GM12878 (cell line): ENCODE data around the gene RGS6.

Source experiments
- CBFB ChIP-seq: IDR thresholded peaks from 2 replicates; pipeline ENCODE4 v1.6.1; 2016; ENCODE audit warnings: antibody characterized with exemption, low read depth
- CEBPB ChIP-seq, 2 experiments: fragments of 150-350 bp in 1 of 2; IDR thresholded peaks; 2 replicates each; pipeline ENCODE4 v1.6.1; 2012 to 2014; ENCODE audit warnings: low read depth in 2 of 2, low read length in 2 of 2, borderline replicate concordance in 1 of 2, inconsistent platforms in 1 of 2
- CHD1 ChIP-seq: IDR thresholded peaks from 2 replicates; pipeline ENCODE4 v1.6.1; 2012; ENCODE audit warnings: low read depth, low read length, improper control_type of control experiment
- JUNB ChIP-seq: IDR thresholded peaks from 2 replicates; pipeline ENCODE4 v1.6.1; 2016; ENCODE audit warnings: antibody characterized with exemption, mild to moderate bottlenecking
- POLR2A ChIP-seq: IDR thresholded peaks from 2 replicates; pipeline ENCODE4 v1.6.1; 2011; ENCODE audit warnings: low read depth, mild to moderate bottlenecking, low read length
- POLR2AphosphoS5 ChIP-seq: IDR thresholded peaks from 2 replicates; pipeline ENCODE4 v1.6.1; 2011; ENCODE audit warnings: mild to moderate bottlenecking, low read length, inconsistent platforms
- TF ChIP-seq, protein P1 (sequence below), 3 experiments: IDR thresholded peaks in 2 of 3; conservative IDR thresholded peaks in 1 of 3; 2 replicates each; pipeline ENCODE4 v1.5.1; 2011; ENCODE audit warnings: low read depth in 3 of 3, low read length in 3 of 3, mild to moderate bottlenecking in 3 of 3, control low read depth in 2 of 3, moderate library complexity in 2 of 3, inconsistent platforms in 1 of 3, mixed read lengths in 1 of 3; ENCODE audit not compliant: control insufficient read depth in 2 of 3, insufficient read depth in 1 of 3; ENCODE audit errors: extremely low read depth in 1 of 3

DNA sequence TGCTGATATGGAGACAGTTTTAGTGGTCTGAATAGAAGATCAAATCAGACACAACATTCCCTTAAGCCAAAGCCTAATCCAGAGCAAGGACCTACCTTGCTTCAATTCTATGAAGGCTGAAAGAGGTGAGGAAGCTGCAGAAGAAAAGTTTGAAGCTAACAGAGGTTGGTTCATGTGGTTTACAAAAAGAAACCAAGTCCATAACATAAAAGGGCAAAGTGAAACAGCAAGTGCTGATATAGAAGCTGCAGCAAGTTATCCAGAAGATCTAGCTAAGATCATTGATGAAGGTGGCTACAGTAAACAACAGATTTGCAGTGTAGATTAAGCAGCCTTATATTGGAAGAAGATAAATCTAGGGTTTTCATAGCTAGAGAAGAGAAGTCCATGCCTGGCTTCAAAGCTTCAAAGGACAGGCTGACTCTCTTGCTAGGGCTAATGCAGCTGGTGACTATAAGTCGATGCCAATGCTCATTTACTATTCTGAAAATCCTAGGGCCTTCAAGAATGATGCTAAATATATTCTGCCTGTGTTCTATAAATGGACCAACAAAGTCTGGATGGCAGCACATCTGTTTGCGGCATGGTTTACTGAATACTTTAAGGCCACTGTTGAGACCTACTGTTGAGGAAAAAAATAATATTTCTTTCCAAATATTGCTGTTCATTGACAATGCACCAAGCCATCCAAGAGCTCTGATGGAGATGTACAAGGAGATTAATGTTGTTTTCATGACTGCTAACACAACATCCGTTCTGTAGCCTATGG is 600.6 kb downstream of the RGS6 start:
- TF ChIP-seq POLR2AphosphoS5 (no peak), POLR2A (no peak), CEBPB (IDR thresholded peaks at IDR 0.05; ENCODE audit: borderline replicate concordance in 1 of 2, low read depth in 2 of 2, low read length in 2 of 2) (no peak), JUNB (no peak), CBFB (no peak), CHD1 (no peak)
- TF ChIP-seq, protein P1, sequence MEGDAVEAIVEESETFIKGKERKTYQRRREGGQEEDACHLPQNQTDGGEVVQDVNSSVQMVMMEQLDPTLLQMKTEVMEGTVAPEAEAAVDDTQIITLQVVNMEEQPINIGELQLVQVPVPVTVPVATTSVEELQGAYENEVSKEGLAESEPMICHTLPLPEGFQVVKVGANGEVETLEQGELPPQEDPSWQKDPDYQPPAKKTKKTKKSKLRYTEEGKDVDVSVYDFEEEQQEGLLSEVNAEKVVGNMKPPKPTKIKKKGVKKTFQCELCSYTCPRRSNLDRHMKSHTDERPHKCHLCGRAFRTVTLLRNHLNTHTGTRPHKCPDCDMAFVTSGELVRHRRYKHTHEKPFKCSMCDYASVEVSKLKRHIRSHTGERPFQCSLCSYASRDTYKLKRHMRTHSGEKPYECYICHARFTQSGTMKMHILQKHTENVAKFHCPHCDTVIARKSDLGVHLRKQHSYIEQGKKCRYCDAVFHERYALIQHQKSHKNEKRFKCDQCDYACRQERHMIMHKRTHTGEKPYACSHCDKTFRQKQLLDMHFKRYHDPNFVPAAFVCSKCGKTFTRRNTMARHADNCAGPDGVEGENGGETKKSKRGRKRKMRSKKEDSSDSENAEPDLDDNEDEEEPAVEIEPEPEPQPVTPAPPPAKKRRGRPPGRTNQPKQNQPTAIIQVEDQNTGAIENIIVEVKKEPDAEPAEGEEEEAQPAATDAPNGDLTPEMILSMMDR (IDR thresholded peaks at IDR 0.05 in 2 of 3, conservative IDR thresholded peaks at IDR 0.05 in 1 of 3; ENCODE audit: control insufficient read depth in 2 of 3, extremely low read depth in 1 of 3, insufficient read depth in 1 of 3, low read depth in 3 of 3, low read length in 3 of 3) = no peak
